Inferior parietal cortex (tissue), 1 donor: ENCODE data around the gene TBC1D19.

ENCODE experiments used
- DNase-seq: peaks from one replicate; pipeline ENCODE4 v3.0.0-alpha.2; 2016; ENCODE audit errors: extremely low spot score

TBC1D19 gene

DNA sequence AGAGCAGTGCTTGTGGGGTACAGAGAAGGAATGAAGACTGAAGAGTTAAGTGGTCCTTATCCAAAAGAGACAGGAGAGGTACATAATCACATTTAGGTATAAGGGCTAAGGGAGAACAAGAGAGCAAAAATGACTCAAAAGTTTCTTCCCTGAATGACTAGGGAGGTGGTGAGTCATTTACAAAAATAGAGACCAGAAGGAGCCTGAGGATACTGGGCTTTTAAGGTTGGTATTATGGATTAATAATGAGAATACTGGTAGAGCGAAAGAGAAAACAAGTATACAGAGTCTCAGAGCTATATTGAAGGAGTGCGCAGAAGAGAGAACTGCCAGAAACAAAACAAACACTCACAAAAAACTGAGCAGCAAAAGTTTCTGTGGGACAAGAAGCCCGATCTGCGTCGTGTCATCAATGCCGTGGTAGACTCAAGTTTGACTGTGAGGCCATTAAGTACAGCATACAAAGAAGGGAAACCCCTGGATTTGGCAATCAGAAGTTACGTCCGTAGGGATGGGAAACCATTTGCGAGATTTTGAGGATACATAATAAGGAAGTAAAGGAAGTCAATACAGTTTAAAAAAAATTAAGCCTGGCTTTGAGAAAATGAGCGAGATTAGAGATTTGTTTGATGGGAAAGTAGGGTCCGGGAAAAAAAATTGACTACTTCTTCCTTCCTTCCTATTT lies 147.6 kb downstream of the TBC1D19 start:
- DNase-seq, result no peak

- DNase-seq, result no peak
Measured at GRCh38 chr4:26732356-26732755, 148.5 kb downstream of the TBC1D19 start.

- no peak for DNase-seq
Measured at GRCh38 chr4:26736621-26737020, 152.7 kb downstream of the TBC1D19 start.

DNA sequence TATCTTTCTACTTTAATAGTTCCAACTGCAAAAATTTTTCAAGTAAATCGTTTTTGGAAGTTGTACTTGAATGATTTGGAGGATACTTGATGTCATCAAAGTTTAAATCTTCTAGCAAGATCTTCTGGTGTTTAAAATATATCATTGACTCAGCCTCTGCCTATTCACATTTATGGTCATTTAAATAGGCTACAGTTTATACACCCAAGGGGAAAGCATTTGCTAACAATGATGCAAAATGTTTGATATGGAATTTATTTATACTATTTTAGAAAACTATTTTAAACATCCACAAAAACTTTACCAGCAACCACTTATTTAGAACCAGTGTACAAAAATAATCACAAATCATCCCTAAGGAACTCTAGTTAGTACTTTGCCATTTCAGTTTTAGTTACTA lies 153.5 kb downstream of the TBC1D19 start:
- no peak for DNase-seq

- no peak for DNase-seq
Measured at GRCh38 chr4:26741491-26741871, 157.6 kb downstream of the TBC1D19 start.

- DNase-seq, result no peak
Measured at GRCh38 chr4:26746802-26747213, 162.9 kb downstream of the TBC1D19 start.

DNA sequence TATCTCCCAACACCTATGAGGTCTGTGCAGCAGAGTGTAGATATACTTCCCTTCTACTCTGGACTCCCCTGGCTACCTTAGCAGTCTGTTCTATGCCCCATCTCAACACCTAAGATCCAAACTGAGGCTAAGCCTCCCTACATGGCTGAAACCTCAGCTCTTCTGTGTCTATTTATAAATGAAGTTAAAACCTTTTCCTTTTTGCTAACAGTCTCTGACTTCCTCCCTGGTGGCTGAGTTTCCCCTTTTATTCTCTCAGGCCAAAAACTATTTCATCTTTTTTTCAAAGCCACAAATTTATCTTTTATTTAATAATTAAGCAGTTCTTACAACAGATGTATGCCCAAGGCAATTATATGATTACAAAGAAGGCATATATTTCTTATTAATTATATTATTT lies 164.9 kb downstream of the TBC1D19 start:
- DNase-seq, result no peak

DNA sequence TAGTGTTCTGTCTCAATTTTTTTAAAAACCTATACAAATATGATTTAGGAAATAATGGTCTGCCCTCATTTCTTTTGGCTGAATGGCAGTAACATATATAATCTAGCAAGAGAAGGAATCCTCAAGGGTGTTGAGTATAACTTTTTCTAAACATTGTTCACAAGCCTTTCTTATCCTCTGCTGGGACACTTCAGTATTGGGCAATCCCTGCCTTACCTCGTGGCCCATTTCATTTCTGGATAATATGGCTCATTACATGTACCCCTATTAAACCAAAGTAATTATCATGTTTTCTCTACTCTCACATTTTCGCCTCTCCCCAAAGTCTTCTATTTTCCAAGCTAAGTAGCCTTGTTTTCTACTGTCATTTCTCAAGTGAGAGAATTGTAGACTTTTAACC lies 166.0 kb downstream of the TBC1D19 start:
- no peak for DNase-seq

- no peak for DNase-seq
Measured at GRCh38 chr4:26751004-26751403, 167.1 kb downstream of the TBC1D19 start.

DNA sequence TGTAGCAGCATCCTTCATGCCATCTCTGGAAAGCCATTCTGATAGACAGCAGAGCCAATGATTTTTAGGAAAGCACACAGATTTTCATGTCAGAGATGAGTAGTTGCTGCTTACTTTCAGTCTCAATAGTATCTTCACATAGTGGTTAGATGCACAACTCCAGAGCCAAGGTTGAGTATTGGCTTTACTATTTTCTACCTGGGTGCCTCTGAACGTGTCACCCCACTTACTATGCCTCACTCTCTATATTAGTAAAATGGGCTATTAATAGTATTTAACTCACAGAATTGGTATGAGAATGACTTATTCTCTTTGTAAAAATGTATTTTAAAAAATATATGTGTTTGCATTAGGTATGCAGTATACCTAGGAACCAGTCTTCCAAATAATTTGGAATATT lies 168.0 kb downstream of the TBC1D19 start:
- DNase-seq, result no peak

DNA sequence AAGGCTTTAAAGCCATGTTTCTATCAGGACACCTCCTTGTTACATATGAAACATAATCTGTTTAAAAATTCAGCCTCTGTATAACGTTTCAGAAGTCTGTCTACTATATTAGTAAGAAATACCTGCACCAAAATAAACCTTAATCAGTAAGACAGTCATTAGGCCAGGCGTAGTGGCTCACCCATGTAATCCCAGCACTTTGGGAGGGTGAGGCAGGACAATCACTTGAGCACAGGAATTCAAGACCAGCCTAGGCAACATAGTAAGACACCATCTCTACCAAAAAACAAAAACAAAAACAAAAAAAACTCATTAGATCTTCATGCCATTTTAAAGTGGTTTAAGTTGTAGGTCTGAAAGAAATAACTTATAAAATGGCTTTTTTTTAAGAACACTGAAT lies 169.3 kb downstream of the TBC1D19 start:
- DNase-seq, result no peak

DNA sequence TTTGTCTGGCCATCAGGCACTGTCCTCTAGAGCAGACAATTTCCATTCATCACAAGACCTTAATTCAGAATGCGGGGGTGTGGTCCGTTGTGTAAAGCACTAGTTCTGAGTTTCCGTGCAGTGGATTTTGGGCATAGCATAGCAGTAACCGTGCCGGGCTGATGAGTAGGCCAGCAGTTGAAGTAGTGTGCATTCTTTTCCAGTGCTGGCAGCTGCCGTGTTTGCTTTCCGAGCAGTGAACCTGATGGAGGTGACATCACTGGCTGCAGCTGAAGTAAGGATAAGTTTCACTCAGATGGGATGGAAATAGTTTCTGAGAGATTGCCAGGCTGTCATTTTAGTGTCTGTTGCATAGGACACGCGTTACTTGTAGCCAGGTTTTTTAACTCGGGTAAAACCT lies 169.7 kb downstream of the TBC1D19 start:
- no peak for DNase-seq

- no peak for DNase-seq
Measured at GRCh38 chr4:26757751-26758150, 173.9 kb downstream of the TBC1D19 start.

DNA sequence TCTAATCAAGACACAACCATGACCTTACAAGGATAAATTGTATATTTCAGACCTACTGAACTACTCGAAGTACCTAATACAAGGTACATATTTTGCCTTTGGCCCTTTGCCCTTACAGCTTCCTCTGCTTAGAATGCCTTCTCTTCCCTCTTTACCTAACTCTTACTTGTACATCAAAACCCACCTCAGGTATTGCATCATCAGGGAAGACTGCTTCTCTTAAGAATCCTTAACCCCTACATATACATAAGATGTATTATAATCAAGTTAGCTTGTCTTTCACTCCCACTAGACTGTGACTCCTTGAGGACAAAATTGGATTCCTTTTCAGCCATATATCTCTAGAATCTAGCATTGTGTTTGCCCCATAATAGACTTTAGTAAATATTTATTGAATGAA lies 175.0 kb downstream of the TBC1D19 start:
- DNase-seq, result no peak

DNA sequence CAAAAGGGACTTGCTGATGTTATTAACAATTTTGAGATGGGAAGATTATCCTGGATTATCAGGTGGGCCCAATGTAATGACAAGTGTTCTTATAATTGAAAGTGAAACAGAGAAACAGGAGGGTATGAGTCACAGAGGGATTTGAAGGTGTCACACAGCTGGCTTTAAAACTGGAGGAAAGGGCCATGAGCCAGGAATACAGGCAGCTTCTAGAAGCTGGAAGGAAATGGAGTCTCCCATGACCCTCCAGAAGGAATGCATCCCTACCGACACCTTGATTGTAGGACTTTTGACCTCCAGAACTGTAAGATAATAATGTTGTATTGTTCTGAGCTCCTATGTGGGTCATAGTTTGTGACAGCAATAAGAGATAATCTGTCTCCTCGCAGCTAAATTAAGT lies 178.8 kb downstream of the TBC1D19 start:
- DNase-seq, result no peak

GRCh38 chr4:26763063-26763462 lies 179.2 kb downstream of the TBC1D19 start:
- no peak for DNase-seq

GRCh38 chr4:26763648-26764047 lies 179.8 kb downstream of the TBC1D19 start:
- DNase-seq, result no peak

DNA sequence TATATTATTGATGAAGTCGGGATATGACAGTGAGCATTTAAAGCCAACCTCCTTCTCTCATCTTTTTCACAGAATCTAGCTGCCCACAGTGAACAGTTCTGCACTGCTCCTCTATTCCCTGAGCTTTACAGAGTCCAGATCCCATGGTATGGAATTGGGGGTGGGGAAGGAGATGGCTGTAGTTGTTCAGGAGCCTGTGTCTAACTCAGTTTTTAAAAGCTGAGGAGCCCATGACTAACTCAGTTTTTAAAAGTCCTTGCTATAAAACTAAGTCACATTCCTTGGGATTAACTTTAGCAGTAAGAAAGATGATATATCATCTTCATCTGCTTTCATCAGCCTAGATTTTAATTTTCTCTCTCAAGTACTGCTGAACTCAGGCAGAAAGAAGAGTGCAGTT lies 180.3 kb downstream of the TBC1D19 start:
- DNase-seq, result no peak

- DNase-seq, result no peak
Measured at GRCh38 chr4:26765515-26765914, 181.6 kb downstream of the TBC1D19 start.

GRCh38 chr4:26766141-26766540 lies 182.3 kb downstream of the TBC1D19 start:
- no peak for DNase-seq

DNA sequence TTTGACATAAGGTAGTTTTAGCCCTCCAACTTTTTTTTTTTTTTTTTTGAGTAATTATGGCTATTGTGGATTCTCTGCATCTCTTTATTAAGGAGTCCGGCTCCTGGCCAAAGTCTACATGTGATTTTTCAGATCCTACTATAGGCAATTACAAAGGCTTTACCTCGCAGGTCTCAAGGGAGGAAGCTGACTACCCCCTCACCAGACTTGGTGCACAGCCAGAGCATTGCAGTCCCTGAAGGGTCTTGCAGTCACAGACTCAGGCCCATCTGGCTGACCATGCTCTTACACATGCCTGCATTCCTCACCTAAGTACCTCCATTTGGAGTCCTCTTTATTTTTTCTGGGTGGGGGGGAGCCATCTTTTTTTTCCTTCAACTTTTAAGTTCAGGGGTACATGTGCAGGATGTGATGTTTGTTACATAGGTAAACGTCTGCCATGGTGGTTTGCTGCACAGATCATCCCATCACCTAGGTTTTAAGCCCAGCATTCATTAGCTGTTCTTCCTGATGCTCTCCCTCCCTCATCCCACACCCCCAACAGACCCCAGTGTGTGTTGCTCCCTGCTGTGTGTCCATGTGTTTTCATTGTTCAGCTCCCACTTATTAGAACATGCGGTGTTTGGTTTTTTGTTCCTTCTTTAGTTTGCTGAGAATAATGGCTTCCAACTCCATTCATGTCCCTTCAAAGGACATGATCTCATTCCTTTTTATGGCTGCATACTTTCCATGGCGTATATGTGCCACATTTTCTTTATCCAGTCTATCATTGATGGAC lies 188.4 kb downstream of the TBC1D19 start:
- no peak for DNase-seq

GRCh38 chr4:26779224-26779623 lies 195.3 kb downstream of the TBC1D19 start:
- no peak for DNase-seq

DNA sequence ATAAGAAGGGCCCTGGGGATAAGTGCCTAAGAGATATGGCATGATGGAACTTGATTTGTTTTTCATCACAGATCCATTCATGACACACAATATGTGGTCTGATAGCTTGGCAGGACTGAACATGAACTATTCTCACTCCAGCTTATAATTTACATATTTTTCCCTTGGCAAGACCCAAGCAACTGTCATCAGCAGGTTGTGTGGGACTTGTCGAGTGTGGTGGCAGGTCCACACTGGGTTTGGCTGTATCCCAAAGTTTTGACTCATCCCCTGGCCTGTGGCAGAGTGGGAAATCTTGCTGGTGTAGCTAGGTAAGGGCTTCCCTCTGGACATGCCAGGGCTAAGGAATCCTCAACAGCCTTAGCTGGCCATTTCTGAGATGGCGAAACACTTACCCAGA lies 195.8 kb downstream of the TBC1D19 start:
- DNase-seq, result no peak

GRCh38 chr4:26780539-26780938 lies 196.7 kb downstream of the TBC1D19 start:
- no peak for DNase-seq
